GM19395 (cell line): ENCODE data around the gene PPHLN1.
A peak's percentile ranks its signal among the peaks of the same experiment; 100 is the strongest.
"Not testable (repeated sequence)": the region's sequence is repeated elsewhere in the genome, so short reads cannot be mapped to it uniquely, and the experiment has no call there.

Experiments
- ATAC-seq: cut with Tn5 transposase; IDR thresholded peaks from one replicate; pipeline ENCODE4 v1.9.1; 2021; ENCODE audit warnings: mild to moderate bottlenecking, moderate library complexity; ENCODE audit not compliant: unreplicated experiment

PPHLN1 gene

DNA sequence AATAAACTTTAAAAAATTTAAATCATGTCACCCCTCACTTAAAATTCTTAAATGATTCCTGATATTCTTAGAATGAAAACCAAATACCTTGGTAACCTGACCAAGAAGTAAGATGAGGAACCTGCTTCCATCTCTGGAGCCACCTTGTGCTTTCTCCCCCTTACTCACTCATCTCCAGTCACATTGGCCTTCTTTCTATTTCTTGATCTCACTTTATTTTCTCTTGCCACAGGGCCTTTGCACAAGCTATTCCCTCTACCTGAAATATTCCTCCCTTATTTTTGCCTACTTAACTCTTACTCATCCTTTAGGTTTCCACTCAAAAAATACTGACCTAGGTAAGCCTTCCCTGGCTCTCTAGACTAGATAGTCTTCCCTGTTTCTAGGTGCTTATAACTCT, 5.2 kb upstream of the PPHLN1 start:
- ATAC-seq, result no peak

DNA sequence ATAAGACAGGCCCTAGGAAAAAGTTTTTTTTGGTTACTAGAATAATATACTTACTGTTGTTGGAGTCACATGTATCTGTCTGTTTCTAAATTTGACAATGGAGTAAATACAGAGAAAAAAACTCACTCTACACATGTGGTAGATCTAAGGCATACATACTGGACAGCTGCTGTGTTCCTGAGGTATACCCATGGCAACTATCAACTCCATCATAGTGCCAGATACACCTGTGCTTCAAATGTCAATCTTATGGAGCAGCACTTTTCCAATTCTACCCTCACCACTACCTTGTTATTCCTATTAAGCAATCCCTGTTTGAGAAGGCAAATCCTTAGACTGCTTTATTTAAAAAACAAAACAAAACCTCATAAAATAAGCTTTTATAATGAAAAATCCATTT, 3.4 kb upstream of the PPHLN1 start:
- no peak for ATAC-seq

DNA sequence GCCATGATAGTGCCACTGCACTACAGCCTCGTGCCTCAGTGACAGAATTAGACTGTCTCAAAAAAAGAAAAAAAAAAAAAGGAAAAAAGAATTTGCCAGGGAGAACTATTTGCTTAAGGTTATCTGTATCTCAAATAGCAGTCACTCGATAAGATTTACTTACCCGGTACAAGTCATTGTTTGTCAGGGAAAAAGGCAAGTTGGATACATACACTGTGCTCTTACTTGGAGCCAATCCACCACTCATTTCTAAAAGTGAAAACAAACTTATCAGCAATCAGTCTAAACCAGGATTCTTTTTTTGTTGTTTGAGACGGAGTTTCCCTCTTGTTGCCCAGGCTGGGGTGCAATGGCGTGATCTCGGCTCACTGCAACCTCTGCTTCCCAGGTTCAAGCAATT, 2.1 kb upstream of the PPHLN1 start:
- no peak for ATAC-seq

DNA sequence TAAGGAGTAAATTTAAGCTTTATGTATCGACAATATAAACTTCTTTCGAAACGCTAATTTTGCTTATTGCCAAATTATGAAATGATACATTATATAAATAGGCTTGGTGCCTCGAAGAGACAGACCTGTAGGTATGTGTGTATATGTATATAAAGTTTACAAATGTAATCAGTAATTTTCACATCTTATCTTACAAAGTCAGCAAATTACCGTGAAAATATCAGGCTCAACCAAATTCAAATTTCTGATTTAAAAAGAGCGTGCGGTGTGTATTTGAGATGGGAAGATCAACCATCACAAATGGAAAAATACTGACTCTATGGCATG, 678 bp upstream of the PPHLN1 start:
- ATAC-seq, result no peak

DNA sequence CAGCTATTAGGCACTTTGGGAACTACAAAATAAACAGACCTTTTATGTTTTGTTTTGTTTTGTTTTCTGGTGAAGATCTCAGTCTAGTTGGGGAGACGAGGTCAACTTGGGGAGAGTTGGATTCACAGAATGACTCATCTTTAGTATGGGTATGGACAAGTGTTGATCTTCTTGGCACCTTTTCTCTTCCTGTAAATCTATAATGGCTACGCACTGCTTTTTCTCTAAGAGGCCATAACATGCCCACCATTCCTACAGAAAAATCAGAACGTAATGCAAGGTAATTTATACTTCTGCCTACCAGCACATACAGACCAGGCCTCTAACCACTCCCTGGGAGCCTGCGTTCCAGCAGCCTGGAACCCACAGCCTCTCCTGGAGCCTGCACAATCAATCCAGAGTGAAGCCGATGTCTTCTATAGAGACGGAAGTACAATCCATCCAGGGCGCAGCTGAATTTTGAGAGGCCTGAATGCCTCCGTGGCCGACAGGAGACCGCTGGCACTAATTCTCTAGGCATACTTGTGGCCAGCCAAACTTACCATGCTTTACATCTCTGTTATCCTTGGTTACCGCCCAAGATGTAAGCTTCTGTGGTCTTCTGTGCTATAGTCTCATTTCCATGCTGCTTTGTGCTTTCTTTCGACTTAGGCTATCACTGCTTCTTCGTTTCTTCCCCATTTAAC, 717 bp downstream of the PPHLN1 start:
- peak; percentile 32 for ATAC-seq

DNA sequence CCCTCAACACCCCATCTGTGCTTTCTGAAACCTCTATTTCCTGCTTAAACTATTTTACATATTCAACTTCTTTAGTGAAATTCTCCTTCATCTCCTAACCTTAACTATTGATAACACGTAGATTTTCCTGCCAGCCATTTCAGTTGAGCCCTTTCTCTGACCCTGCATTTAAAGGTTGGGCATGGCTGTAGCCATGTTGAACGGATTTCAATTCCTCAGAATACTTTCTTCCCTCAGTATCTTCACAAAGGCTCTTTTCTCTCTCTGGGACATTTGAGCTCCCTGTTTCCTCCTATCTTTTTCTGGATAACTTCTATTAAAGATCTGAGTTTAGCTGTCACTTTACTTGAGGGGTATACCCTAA, 1.2 kb downstream of the PPHLN1 start:
- ATAC-seq, result no peak

DNA sequence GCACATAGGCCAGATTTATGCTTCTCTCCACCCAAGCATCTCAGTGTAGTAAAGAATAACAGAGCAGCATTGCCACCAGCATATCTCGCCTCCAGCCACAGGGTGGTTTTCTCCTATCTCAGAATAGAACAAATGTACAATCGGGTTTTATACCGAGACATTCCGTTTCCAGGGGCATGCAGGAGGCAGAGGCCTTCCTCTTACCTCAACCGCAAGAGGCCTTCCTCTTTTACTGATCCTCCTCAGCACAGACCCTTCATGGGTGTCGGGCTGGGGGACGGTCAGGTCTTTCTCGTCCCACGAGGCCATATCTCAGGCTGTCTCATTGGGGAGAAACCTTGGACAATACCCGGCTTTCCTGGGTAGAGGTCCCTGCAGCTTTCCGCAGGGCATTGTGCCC, 4.1 kb downstream of the PPHLN1 start:
- ATAC-seq, result not testable (repeated sequence)

DNA sequence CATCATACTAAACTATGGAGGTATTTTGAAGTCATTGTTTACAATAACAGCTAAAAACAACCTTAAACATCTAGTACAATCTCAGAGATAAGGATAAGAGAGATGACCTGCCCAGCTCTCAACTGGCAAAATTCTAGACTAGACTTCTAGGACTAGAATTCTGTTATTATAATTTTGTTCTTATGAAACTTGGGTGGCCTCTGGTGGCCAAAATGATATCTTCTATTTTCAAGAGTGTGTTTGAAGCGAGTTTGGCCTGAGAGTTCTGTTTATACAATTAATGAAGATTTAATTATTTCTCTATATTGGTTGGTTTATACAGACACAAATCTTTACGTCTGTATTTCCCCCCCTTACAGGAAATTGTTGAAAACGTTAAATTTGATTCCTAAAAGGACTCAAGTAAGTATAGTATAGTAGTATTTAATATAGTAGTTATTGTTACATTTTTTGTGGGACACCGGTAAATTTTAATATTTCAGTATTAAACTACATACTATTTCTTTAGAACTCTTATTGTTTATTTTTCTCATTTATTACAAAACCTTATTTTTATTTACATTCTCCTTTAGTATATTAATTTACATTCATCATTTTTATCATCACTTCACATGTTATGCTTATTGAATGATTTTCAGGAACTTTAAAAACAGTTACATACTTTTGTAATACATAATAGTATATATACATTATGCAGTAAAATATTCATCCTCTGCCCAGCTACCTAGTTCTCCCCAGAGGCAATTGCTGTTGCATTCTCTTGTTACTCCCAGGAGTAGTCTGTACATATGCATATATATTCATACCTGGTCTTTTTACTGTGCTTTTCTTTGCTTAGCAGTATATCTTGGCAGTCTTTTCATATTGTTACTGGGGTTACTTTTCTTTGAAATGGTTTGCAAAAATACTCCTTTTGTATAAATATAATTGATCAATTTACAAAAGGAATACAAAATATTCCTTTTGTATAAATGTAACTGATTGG, 6.6 kb downstream of the PPHLN1 start:
- ATAC-seq, result peak; percentile 83

DNA sequence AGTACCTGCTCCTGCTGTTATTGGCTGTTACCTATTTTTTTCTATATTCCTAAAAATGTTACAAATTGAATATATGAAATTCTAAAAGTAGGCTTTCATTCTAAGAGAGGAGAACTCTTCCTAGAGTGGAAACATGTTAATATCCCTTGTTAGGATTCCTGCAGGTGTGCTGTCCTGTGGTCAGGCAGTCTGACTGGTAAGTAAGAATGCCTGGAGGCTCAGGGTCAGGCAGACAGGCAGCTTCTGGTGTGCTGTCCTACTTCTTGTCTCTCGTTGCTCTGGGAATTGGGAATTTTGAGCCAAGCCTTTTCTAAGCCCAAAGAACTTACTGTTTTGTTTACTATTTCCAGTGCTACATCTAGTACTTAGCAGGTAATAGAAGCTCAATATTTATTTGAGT, 10.3 kb downstream of the PPHLN1 start:
- no peak for ATAC-seq

DNA sequence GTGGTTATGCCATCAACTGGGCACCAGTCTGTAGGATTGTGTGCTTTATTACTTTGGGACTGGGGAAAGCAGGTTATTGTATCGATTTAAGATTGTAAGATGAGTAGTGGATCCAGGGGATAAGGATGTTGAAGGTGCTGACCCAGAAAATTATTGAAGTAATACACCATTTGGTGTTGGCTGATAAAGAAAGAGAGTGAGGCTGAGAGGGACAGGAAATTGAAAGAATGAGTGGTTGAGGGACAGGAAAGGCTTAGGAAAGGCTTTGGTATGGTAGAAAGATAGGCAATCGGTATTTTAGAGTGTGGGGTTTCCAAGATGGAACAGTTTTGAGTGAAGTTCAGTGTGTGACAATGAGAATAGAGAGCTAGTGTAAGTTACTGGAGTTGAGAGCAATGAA, 12.3 kb downstream of the PPHLN1 start:
- no peak for ATAC-seq

DNA sequence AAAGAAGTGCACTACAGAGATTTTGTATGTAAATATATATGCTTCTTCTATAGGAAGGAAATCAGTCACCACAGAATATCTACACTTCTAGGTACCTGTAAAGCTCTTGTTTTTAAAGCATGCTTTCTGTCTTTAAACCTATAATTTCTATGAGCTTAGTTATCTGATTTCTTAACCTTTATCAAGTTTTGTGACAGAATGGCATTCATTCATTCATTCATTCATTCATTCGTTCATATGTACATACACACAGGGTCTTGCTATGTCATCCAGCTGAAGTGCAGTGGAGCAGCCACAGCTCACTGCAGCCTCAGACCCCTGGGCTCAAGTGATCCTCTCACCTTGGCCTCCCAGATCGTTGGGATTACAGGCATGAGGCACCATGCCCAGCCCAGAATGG, 16.1 kb downstream of the PPHLN1 start:
- ATAC-seq, result no peak

DNA sequence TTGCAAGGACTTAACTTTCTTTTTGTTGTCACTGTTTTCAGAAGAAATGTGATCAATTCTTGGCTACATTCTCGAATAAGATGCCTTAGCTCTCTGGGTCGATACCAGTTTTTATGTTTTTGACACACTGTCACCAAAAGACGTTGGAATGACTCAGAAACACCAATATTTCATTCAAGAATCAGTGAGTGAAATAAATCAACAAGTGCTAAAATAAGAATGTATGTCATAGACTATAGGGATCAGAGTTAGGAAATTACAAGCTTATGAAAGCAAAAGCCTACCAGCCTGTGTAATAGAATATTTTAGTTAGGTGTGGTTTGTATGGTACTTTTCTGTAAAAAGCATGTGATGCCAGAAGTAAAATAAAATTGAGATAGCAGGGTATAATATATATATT, 17.8 kb downstream of the PPHLN1 start:
- ATAC-seq, result no peak

DNA sequence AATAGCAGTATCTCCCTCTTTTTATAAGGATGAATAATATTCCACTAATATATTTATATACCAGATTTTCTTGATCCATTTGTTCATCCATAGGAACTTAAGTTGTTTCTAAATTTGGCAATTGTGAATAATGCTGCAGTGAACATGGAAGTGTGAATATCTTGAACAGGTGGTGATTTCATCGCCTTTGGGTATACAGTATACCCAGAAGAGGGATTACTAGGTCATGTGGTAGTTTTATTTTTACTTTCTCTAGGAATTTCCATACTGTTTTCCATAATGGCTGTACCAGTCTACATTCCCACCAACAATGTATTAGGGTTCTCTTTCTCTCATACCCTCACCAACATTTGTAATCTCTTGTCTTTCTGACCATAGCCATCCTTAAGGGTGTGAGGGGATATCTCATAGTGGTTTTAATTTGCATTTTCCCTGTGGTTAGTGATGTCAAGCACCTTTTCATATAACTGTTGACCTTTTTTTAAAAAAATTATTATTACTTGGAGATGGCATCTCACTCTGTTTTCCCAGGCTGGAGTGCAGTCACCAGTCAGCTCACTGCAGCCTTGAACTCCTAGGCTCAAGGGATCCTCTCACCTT, 20.5 kb downstream of the PPHLN1 start:
- ATAC-seq, result no peak

DNA sequence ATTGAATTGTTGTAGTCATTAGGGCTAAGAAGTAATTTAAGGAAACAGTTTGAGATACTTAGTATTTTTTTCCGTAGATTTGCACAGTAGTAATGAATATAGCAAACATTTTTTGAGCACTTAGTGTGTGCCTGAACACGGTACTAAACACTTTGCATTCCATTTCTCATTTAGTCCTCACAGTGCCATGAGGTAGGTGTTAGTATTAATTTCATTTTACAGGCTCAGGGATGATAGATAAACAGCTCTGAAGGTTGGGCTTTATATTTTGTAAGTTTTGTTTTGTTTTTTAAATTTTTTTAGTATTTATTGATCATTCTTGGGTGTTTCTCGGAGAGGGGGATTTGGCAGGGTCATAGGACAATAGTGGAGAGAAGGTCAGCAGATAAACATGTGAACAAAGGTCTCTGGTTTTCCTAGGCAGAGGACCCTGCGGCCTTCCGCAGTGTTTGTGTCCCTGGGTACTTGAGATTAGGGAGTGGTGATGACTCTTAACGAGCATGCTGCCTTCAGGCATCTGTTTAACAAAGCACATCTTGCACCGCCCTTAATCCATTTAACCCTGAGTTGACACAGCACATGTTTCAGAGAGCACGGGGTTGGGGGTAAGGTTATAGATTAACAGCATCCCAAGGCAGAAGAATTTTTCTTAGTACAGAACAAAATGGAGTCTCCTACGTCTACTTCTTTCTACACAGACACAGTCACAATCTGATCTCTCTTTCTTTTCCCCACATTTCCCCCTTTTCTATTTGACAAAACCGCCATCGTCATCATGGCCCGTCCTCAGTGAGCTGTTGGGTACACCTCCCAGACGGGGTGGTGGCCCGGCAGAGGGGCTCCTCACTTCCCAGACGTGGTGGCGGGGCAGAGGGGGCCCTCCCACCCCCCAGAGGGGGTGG, 23.4 kb downstream of the PPHLN1 start:
- not testable (repeated sequence) for ATAC-seq

DNA sequence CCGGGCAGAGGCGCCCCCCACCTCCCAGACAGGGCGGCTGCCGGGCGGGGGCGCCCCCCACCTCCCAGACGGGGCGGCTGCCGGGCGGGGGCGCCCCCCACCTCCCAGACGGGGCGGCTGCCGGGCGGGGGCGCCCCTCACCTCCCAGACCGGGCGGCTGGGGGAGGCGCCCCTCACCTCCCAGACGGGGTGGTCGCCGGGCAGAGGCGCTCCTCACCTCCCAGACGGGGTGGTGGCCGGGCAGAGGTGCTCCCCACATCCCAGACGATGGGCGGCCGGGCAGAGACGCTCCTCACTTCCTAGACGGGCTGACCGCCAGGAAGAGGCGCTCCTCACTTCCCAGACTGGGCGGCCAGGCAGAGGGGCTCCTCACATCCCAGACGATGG, 24.0 kb downstream of the PPHLN1 start:
- not testable (repeated sequence) for ATAC-seq

DNA sequence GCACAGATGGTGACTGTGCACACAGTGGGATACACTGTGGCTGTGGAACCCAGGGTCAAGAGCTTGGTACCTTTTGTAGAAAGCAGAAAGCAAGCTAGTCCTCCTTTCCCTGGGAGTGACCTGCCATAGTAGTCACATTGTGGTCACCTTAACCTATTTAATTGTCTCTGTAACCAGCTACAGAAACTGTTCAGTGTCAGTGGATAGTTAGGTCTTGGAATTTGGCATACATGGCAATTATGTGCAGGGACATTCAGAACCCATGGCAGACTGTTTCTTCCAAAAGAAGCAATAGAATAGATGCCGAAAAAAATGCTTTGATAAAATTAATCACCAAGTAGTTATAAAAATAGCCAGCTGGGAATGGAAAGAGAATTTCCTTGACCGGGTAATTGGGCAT, 30.4 kb downstream of the PPHLN1 start:
- ATAC-seq, result no peak

DNA sequence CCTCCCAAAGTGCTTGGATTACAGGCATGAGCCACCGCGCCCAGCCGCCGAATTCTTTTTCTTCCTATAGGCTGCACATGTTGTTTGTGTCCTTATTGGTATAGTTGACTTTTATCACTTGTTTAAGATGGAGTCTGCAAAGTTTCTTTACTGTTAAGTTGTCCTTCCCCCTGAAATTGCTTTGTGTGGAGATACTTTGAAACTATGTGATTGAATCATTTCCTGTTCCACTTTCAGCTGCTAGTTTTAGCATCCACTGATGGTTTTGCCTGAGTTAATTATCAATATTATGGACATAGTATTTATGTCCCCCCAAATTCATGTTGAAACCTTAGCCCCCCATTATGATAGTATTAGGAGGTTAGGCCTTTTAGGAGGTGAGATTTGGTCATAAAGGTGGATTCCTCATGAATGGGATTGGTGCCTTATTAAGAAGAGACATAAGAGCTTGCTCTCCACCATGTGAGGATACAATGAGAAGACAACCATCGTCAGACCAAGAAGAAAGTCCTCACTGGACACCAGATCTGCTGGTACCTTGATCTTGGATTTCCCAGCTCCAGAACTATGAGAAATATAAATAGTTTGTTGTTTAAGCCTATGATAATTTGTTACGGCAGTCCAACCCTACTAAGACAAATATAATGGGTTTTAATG, 34.9 kb downstream of the PPHLN1 start:
- ATAC-seq, result peak; percentile 84

DNA sequence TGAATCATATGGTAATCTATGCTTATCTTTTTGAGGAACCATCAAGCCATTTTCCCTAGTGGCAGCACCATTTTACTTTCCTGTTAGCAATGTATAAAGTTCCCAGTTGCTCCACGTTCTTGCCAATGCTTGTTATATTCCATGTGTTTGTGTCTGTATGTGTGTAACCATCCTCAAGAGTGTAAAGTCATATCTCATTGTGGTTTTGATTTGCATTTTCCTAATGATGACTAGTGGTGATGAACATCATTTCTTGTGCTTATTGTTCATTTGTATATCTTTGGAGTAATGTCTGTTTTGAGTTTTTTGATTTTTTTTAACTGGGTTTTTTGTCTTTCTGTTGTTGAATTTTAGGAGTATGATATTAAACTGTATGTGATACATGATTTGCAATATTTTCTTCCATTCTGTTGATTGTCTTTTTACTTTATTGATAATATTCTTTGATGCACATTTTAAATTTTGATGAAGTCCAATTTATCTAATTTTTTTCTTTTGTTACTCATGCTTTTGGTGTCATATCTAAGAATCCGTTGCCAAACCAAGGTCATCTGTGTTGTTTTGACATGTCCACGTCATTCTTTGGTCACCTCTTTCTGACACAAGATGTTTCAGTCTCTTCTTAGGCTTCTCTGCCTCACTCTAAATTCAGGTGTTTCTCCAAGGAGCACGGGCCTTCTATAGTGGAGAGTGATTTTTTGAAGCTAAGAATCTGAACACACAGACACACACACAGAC, 36.1 kb downstream of the PPHLN1 start:
- no peak for ATAC-seq

DNA sequence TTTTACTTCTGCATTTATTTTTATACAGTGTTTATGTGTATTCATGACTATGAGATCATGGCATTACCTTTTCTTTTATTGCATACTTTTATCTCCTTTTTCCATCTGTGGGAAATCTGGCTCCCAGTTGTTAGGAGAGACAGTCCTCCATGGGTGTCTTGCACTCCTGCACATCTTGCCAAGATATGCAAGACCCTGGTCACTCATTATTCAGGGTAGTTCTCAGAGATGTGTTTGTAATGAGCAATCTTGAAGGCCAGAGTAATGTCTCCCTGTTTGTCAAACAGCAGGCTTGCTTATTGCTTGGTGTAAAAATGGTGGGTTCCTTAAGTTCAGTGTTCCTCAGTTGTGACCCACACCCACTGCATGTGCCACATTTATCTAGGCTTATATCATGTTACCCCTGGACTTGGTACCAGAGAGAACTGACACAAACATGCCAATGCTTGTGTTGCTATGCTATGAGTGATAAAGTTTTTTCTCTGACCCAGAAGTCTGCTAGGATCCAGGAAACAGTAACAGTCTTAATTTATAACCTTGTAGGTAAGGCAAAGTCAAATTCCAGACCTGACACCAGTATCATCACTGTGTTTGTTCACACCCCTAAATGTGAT, 36.8 kb downstream of the PPHLN1 start:
- no peak for ATAC-seq
